Neural cell (in vitro differentiated cells): ENCODE measurements around the gene ADGRB3.

ENCODE experiments used
- EZH2 ChIP-seq: fragments of 200-600, 300-800 bp; shearing (Covaris generic), sonication (generic); IDR thresholded peaks from 2 replicates; pipeline ENCODE4 v1.6.1; 2014; ENCODE audit warnings: antibody characterized with exemption, low read length, borderline replicate concordance, mild to moderate bottlenecking; ENCODE audit not compliant: insufficient read depth, poor library complexity, severe bottlenecking
- MXI1 ChIP-seq: fragments of 450-650 bp; conservative IDR thresholded peaks from 2 replicates; pipeline ENCODE4 v1.6.1; 2014; ENCODE audit warnings: antibody characterized with exemption, mild to moderate bottlenecking; ENCODE audit not compliant: poor library complexity, severe bottlenecking
- POLR2AphosphoS5 ChIP-seq: IDR thresholded peaks from 2 replicates; pipeline ENCODE4 v1.6.1; 2012
- REST ChIP-seq: IDR thresholded peaks from 2 replicates; pipeline ENCODE4 v1.6.1; 2012; ENCODE audit warnings: borderline replicate concordance
- TF ChIP-seq, protein P1 (sequence below): fragments of 450-650 bp; IDR thresholded peaks from 2 replicates; pipeline ENCODE4 v1.5.1; 2014; ENCODE audit warnings: antibody characterized with exemption, mild to moderate bottlenecking, moderate library complexity; ENCODE audit not compliant: poor library complexity, severe bottlenecking

DNA sequence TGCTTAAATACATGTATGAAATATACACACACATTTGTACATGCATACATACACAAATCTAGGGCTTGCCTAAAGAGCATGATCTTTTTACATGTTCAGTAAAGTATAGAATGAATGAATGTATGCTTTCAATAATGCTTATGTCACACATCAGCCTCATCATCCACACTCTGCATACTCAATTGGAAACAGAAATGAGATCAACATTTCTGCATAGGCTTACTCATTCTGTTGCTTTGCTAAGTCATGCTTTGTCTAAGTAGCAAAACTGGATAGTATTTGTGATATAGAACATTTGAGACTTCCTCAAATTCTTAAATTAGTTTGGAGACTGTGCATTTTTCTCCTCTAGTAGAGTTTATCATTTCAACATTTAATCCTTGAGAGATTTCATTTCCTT, 343.3 kb downstream of the ADGRB3 start:
- TF ChIP-seq, protein P1, sequence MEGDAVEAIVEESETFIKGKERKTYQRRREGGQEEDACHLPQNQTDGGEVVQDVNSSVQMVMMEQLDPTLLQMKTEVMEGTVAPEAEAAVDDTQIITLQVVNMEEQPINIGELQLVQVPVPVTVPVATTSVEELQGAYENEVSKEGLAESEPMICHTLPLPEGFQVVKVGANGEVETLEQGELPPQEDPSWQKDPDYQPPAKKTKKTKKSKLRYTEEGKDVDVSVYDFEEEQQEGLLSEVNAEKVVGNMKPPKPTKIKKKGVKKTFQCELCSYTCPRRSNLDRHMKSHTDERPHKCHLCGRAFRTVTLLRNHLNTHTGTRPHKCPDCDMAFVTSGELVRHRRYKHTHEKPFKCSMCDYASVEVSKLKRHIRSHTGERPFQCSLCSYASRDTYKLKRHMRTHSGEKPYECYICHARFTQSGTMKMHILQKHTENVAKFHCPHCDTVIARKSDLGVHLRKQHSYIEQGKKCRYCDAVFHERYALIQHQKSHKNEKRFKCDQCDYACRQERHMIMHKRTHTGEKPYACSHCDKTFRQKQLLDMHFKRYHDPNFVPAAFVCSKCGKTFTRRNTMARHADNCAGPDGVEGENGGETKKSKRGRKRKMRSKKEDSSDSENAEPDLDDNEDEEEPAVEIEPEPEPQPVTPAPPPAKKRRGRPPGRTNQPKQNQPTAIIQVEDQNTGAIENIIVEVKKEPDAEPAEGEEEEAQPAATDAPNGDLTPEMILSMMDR, result no peak
- TF ChIP-seq REST (no peak), POLR2AphosphoS5 (no peak), EZH2 (no peak), MXI1 (no peak)
